HG02884 (cell line): ENCODE measurements around the gene R3HDM2.
A peak's percentile ranks its signal among the peaks of the same experiment; 100 is the strongest.
"Not testable (repeated sequence)": the region's sequence is repeated elsewhere in the genome, so short reads cannot be mapped to it uniquely, and the experiment has no call there.

Experiments used
- ATAC-seq: cut with Tn5 transposase; IDR thresholded peaks from one replicate; pipeline ENCODE4 v1.9.1; 2021; ENCODE audit warnings: mild to moderate bottlenecking, moderate library complexity; ENCODE audit not compliant: unreplicated experiment

Gene R3HDM2

DNA sequence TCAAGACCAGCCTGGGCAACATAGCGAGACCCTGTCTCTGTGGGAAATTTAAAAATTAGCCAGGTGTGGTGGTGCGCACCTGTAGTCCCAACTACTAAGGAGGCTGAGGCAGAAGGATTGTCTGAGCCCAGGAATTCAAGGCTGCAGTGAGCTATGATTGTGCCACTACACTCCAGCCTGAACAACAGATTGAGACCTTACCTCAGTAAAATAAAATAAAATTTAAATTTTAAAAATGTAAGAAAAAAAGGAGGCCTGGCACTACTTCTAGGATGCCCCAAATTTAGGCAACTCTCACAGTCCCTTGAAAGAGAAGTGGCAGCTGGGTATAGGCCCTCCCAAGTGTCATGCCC is 23.3 kb upstream of the R3HDM2 start:
- no peak for ATAC-seq

DNA sequence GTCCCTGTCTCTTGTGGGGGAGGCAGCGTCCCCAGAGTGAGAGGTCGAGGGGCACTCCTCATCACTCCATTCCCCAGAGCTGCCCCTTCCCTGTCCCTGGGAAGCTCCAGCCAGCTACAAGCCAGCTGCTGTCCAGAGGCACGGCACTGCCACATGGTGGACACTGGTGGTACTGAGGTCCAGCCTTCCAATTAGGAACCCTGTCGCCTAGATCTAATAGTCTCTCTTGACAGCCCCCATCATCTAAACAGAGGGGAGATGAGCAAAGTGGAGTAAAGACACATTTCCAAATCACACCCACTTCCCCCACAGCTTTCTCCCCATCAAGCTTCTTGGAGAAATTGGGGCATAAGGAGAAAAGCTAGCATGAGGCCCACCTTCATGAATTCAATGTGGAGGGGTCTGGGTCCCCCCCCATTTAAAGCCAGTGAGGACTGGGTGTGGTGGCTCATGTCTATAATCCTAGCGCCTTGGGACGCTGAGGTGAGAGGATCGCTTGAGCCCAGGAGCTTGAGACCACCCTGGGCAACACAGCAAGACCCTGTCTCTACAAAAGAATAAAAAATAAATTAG is 22.2 kb upstream of the R3HDM2 start:
- no peak for ATAC-seq

DNA sequence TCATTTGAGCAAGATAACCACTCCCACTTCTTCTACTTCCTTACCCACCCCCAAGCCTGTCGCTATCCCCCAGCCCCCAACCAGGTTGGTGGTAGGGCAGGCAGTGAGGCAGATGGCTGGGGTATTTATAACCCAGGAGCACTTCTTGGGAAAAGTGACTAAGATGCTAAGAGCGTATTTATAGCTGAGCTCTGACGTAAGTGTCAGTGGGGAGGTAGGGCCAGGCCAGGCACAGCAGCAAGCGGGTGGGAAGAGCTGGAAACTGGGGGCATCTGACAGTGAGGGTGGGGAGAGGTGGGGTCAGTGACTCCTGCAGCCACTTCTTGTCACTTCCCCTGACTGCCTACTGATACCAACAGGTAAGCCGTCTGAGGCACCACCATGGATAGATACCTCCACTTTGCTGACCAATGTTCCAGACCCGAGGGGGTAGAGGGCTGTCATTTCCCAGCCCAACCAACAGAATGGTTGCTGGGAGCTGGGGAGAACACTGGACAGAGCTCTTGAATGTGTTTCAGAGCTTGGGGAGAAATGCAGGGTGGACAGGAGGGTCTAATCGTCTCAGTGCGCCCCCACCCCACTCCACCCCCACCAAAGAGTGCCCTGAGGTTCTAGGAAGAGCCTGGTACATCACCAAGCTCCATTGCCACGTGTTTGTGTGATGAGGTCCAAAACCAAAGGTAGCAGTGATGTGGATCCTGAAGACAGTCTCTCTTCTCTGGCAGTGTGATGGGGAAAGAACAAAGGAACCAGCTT is 21.5 kb upstream of the R3HDM2 start:
- no peak for ATAC-seq

DNA sequence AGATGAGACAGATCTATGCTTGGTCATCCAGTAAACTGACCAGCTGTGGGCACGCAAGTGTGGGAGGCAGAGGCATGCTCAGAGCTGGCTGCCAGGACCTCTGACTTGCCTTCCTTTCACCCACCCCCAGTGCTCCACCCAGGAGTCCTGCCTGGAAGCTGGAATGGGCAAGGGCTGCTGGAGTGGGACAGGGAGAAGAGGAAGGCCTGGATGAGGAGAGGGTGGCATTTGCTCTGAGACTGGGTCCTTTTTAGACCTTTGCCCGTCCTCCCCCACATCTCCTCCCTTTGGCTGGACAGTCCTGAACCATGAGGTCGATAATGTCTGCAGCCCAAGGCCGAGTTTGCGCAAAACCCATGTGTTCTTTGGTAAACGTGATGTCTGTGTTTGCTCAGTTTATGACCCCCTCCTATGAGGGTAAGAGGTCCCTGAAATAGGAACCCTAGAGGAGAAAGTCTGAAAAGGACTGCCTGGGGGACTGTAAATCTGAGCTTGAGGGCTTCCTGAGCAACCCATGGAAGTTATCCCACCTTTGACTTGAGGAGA is 20.5 kb upstream of the R3HDM2 start:
- ATAC-seq = no peak

DNA sequence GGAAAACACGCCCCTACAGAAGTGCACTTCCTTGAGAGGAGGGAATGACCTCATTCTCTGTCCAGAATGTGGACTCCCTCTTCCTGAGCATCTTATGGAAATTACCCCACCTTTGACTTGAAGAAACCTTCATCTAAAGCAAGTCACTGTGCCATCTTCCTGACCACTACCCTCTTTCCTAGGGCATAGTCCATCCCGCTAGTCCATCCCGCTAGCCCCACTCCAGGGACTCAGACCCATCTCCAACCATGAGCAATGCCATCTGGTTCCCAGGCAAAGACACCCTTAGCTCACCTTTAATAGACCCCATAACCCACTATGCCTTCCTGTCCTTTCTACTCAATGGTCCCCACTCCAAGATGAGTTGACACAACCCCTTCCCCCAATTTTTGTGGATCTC is 19.2 kb upstream of the R3HDM2 start:
- no peak for ATAC-seq

DNA sequence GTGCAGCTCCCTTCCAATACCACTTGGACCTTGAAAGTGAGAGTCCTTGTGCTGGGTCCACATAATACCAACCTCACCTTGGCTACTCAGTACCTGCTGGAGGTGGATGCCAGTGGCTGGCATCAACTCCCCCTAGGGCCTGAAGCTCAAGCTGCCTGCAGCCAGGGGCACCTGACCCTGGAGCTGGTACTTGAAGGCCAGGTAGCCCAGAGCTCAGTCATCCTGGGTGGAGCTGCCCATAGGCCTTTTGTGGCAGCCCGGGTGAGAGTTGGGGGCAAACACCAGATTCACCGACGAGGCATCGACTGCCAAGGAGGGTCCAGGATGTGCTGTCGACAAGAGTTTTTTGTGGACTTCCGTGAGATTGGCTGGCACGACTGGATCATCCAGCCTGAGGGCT is 18.5 kb upstream of the R3HDM2 start:
- no peak for ATAC-seq

DNA sequence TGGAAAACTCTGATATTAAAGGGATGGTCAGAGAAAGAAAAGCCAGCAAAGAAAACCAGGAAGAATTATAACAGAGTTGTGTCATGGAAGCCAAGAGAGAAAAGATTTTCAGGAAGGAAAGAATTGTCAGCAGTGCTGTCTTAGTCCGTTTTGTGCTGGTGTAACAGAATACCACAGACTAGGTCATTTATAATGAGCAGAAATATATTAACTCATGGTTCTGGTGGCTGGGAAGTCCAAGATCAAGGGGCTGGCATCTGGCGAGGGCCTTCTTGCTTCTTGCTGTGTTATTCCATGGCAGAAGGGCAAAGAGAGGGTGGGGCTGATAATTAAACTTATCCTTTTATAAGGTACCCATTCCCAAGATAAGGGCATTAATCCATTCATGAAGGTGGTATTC is 17.8 kb upstream of the R3HDM2 start:
- no peak for ATAC-seq

DNA sequence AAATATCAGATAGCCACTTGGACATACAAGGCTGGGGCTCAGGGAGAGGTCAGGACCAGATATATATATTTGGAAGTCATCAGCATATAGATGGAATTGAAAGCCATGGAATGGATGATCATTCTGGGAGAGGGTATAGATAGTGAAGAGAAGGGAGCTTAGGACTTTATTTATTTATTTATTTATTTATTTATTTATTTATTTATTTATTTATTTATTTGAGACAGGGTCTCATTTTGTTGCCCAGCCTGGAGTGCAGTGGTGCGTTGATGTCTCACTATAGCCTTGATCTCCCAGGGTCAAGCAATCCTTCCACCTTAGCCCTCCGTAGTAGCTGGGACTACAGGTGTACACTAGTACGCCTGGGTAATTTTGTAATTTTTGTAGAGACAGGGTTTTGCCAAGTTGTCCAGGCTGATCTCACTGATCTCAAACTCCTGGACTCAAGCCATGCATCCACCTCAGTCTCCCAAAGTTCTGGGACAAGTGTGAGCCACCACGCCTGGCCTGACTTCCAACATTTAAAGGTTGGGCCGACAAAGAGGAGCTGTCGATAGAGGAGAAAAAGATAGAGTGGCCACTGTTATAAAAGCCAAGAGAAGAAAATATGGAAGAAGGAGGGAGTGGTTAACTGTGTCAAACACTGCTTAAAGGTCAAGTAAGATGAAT is 15.6 kb upstream of the R3HDM2 start:
- no peak for ATAC-seq

DNA sequence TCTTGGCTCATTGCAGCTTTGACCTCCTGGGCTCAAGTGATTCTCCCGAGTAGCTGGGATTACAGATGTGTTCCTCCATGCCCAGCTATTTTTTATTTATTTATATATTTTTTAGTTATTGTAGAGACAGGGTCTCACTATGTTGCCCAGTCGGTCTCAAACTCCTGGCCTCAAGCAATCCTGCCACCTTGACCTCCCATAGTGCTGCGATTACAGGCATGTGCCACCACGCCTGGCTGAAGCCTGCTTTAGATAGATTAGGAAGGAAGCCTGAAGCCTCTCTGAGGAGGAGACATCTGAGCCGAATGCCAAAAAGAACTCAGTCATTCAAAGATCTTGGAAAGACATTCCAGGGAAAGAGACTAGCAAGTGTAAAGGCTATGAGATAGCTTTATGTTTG is 13.9 kb upstream of the R3HDM2 start:
- ATAC-seq = no peak

DNA sequence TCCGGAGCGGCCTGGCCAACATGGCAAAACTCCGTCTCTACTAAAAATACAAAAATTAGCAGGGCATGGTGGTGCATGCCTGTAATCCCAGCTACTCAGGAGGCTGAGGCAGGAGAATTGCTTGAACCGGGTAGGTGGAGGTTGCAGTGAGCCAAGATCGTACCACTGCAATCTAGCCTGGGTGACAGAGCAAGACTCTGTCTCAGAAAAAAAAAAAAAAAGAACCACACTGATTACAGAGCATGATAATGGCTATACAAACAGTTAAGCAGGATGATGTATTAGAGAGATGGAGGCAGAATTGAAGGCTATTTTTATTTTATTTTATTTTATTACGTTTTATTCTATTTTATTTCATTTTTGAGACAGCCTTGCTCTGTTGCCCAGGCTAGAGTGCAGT is 13.5 kb upstream of the R3HDM2 start:
- not testable (repeated sequence) for ATAC-seq

DNA sequence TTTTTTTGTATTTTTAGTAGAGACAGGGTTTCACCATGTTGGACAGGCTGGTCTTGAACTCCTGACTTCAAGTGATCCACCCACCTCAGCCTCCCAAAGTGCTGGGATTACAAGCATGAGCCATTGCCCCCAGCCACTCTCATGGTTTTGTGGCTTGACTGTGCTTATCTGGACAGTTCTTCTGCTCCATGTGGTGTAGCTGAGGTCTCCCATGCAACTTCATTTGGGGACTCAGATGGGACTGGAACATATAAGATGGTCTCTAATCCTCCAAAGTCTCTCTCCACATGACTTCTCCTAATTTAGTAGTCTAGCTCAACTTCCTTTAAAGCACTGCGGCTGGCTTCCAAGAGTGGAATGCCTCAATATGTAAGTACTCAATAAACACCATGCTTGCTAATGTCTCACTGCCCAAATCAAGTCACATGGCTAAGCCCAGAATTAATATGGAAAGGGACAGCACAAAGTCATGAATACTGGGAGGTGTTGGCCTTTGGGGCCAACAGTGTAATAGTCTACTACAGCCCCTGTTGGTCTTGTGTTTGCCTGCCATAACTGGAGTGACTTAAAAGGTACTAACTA is 11.1 kb upstream of the R3HDM2 start:
- no peak for ATAC-seq

DNA sequence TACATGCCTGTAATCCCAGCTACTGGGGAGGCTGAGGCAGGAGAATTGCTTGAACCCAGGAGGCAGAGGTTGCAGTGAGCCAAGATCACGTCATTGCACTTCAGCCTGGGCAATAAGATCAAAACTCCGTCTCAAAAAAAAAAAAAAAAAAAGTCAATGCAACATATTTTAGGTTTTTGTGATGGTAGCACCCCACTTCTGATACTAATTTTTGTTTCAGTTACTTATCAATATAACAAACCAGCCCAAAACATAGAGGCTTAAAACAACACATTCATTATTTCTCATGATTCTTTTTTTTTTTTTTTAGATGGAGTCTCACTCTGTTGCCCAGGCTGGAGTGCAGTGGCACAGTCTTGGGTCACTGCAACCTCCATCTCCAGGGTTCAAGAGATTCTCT is 10.6 kb upstream of the R3HDM2 start:
- ATAC-seq = not testable (repeated sequence)

DNA sequence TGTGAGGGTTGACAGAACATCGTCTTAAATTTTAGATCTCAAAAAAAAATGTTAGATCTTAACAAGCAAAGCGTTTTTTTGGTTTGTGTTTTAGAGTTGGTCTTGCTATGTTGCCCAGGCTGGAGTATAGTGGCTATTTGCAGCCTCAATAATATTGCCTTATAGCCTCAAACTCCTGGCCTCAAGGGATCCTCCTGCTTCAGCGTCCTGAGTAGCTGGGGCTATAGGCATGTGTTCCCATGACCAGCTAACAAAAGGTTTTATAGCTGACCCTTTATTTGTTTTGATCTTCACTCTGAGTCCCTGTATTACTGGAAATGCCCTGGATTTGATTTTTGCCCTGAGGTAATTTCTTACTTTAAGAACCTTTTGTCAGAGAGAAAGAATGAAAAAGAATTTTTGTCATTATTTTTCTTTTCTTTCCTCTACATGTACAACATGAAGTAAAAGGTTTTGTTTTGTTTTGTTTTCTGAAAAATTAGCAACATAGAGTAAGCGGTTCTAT is 9.0 kb upstream of the R3HDM2 start:
- ATAC-seq = no peak

DNA sequence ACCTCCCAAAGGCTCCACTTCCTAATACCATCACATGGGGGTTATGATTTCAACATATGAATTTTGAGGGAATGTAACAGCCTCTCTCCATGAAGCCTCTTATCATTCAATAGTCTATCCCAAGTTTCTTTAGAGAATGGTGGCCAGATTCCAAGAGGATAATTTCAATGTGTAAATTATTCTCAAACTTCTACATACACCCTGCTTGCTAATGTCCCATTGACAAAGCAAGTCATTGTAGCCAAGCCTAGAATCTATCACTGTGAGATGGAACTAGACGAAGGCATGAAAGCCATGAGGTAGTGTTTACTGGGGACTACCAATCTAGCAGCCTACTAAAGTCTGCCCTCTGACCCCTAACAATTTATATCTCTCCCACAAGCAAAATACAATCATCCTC is 7.6 kb upstream of the R3HDM2 start:
- ATAC-seq = no peak

DNA sequence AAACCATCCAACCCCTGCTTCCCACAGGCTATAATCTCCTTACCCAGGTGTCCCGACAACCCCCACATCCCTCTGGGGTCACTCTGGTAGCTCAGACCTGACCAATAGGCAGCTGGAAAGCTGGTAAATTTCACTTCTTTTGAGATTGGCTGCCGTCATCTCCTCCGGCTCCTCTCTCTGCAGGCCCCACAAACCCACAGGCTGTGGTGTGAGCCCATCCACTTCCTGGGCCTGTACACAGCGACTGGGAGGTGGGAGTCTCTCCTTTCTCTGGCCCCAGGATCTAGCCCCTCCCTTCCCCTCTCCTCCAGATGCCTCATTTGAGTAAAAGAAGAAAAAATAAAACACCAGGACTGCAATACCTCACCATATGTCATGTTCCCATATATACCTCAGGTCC is 4.5 kb upstream of the R3HDM2 start:
- ATAC-seq = no peak

DNA sequence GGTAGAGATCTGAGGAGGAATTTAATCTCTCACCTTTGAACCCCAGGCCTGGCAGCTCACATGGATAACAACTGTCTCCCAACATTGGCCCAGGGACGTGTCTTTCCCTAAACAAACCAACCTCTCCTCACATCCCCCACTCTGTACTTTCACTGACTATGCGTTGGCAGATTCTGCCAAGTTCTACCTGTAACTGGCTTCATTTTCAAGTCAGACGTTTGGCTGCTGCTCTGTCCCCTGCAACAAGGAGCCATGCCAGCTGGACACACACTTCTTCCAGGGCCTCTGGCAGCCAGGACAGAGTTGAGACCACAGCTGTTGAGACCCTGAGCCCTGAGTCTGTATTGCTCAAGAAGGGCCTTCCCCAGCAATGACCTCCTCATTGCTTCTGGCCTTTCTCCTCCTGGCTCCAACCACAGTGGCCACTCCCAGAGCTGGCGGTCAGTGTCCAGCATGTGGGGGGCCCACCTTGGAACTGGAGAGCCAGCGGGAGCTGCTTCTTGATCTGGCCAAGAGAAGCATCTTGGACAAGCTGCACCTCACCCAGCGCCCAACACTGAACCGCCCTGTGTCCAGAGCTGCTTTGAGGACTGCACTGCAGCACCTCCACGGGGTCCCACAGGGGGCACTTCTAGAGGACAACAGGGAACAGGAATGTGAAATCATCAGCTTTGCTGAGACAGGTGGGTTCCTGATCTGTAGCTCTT is 3.8 kb upstream of the R3HDM2 start, which contains the start of gene INHBC:
Gene INHBC, plus strand, starts transcription at position 268 of the 707 bp plus-strand sequence. Its CDS starts 103 bp downstream, at position 371.
- ATAC-seq = no peak

DNA sequence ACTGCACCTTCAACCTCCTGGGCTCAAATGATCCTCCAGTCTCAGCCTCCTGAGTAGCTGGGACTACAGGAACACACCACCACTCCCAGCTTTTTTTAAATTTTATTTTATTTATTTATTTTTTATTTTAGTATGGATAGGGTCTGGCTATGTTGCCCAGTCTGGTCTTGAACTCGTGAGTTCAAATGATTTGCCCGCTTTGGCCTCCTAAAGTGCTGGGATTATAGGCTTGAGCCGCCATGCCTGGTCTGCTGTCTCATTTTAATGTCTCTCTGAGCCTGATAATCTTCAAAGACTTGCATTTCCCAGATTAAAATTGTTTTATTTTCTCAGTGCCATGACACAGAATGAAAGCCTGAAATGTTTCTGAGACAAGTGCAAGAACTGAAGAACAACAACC is 2.5 kb upstream of the R3HDM2 start:
- no peak for ATAC-seq

DNA sequence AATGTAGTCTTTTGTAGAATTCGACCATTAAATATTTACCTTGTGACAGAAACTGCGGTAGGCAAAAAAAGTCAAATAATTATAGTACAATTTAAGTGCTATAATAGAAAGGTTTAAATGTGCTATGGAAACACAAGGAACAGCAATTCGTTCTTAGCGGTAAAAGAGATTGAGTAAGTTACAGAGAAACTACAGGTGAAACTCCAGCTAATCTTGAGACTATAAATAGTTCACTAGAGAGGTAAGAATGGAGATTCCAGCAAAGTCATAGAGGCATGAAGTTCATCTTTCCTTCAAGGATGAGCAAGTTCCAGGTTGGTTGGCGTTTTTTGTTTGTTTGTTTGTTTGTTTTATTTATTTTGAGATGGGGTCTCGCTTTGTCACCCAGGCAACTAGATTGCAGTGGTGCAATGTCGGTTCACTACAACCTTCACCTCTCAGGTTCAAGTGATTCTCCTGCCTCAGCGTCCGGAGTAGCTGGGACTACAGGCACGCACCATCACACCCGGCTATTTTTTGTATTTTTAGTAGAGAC is 878 bp upstream of the R3HDM2 start:
- no peak for ATAC-seq

DNA sequence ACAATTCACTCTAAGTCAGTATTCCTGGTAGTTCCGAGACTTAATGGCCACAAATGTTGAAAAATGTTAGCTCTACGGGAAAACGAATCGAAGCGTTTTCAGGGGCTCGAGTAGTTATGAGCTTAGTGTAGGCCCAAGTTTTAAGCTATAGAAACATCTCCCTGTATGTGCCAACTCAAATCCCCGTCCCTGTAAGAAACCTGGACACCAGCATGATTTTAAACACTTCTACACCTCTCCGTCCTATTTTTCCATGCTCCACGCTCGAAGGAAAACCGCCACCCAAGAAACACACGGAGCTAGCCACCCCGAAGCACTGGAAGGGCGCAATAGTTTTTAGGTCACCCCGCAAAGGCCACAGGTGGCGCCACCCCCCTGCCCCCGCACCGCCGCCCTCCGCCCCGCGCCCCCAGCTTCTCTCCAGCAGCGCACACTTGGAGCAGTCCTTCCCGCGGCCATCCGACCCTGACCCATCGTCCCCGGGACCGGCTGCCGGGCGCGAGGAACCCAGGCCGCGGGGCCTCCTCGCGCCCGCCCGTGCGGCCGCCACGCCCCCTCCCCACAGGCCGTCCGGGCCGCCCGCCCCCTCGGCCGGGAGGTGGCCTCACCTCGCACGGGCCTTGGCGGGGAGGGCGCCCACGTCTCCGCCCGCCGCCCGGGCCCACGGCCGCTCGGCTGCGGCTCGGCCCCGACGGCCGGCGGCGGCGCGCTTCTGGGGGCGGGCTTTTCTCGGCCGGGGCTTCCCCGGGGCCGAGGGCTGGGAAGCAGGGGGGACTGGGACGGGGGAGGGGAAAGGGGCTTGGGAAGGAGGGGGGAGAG is 522 bp downstream of the R3HDM2 start:
- peak; percentile 37 for ATAC-seq
